Right cardiac atrium (tissue), 5 donors: ENCODE results near the gene CBLN3. TPM values are rescaled to one million over a fixed set of nuclear protein-coding genes. Genes with fewer than 3 reads are reported as not detected.
A peak's percentile ranks its signal among the peaks of the same experiment; 100 is the strongest.
"Not testable (repeated sequence)": the region's sequence is repeated elsewhere in the genome, so short reads cannot be mapped to it uniquely, and the experiment has no call there.

Experiments used
- ATAC-seq, 2 donors: fragments of 200-7000 bp; cut with Tn5 transposase; one replicate each; pipeline versions ENCODE4 v1.8.0 to v1.9.1; 2020; ENCODE audit warnings: moderate library complexity in 2 of 2, mild to moderate bottlenecking in 1 of 2
- DNase-seq, 3 donors: peaks; one replicate each; pipeline ENCODE4 v3.0.0-alpha.2; 2020
- H3K27ac ChIP-seq: one replicate; pipeline ENCODE4 v1.5.1; 2013; ENCODE audit warnings: mild to moderate bottlenecking, low read length, control low read depth, moderate library complexity
- H3K27me3 ChIP-seq: one replicate; pipeline ENCODE4 v1.6.1; 2013; ENCODE audit not compliant: control insufficient read depth, insufficient read depth
- H3K4me1 ChIP-seq: one replicate; pipeline ENCODE4 v1.6.1; 2013; ENCODE audit warnings: low read length; ENCODE audit not compliant: control insufficient read depth, insufficient read depth
- H3K4me3 ChIP-seq: one replicate; pipeline ENCODE4 v1.5.1; 2013; ENCODE audit warnings: low read length, control low read depth
- H3K9me3 ChIP-seq: one replicate; pipeline ENCODE4 v1.6.1; 2013; ENCODE audit warnings: low read length; ENCODE audit not compliant: control insufficient read depth
- WGBS: extraction: QIAGEN DNeasy Blood & Tissue Kit; methylation state at CpG from one replicate; pipeline ENCODE4 v1.1.7; 2013; 5-methylcytosine and 5-hydroxymethylcytosine counted together
- intact Hi-C, 4 donors: fragments of 100-400 bp; cut with DNase I; formaldehyde crosslinking; loops; one replicate each; pipeline versions ENCODE4 v1.11.0 to v1.14.0; 2022 to 2023
- polyA plus RNA-seq: library from polyadenylated mRNA; stranded (reverse); fragments of 200-250 nt; gene quantifications from one replicate; pipeline ENCODE4 v1.2.3, GENCODE V29; 2013
- total RNA-seq, 4 donors: library from RNA; stranded (reverse); fragmentation: NEBNext Ultra II Directional; extraction: Animal tissue kit (Norgen Biotek cat#: 25700); gene quantifications; one replicate each; pipeline ENCODE4 v1.2.1, GENCODE V29; 2021
- donor health status: healthy with polysubstance abuse.
- donor health status: DM: no; HTN: yes; CAD: no.
- donor health status: DM: no; HTN: no; CAD: no.
- donor health status: DM: no; HTN: yes; CAD: no; lungs with severe emphysema.
- donor health status: DM: yes; HTN: yes; CAD: no.

Gene CBLN3
- total and polyA plus RNA-seq, 5 donors, result 1.3 to 3.1 (median 2.5) TPM

- no peaks in the 10 kb centered on the region for H3K4me1 ChIP-seq
- ATAC-seq (peak; percentile 71 to 72), DNase-seq (no peak)
- peak overlapping the region; percentile 28 for H3K27ac ChIP-seq
- WGBS, result 44% methylated on average over 11 of the region's 11 CpGs
- intact Hi-C loops, result no loop called here
- H3K4me3 ChIP-seq, result no peak overlapping the region
- no peaks in the 10 kb centered on the region for H3K9me3 ChIP-seq
- no peaks in the 10 kb centered on the region for H3K27me3 ChIP-seq
Measured at GRCh38 chr14:24389226-24389848, 40.1 kb downstream of the CBLN3 start.

GRCh38 chr14:24388474-24389179, 40.8 kb downstream of the CBLN3 start:
- Histone ChIP-seq H3K4me3 (no peak overlapping the region), H3K9me3 (no peaks in the 10 kb centered on the region), H3K4me1 (no peaks in the 10 kb centered on the region), H3K27me3 (no peaks in the 10 kb centered on the region), H3K27ac (peak overlapping the region; percentile 28)
- DNase-seq (no peak), ATAC-seq (peak; percentile 45 to 64)
- intact Hi-C loops, result no loop called here
- 46% methylated on average over 2 of the region's 2 CpGs for WGBS

GRCh38 chr14:24387579-24387978, 41.9 kb downstream of the CBLN3 start:
- intact Hi-C loops, H3K27me3 ChIP-seq: not testable (repeated sequence)
- 89% methylated on average over 5 of the region's 5 CpGs for WGBS

DNA sequence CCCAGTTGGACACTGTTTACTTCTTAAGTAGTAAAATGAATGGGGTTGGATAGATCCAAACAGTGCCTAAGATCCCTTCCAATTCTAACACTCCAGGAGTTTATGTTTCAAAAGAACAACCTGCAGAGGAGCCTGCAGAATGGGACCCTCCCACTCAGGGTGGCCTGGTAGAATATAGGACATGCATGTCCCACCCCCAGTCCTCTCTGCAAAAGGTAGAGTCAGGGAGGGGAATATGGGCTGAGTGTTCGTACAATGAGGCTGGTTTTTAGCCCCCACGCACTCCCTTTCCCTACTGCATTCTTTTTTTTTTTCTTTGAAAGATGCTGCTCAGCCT, 42.5 kb downstream of the CBLN3 start:
- no peaks in the 10 kb centered on the region for H3K27me3 ChIP-seq
- no peak overlapping the region for H3K4me3 ChIP-seq
- 86% methylated on average over 2 of the region's 2 CpGs for WGBS
- H3K4me1 ChIP-seq, result no peaks in the 10 kb centered on the region
- H3K9me3 ChIP-seq, result no peaks in the 10 kb centered on the region
- no peak for ATAC-seq
- no peak for DNase-seq
- intact Hi-C loops, result no loop called here
- no peak overlapping the region for H3K27ac ChIP-seq

More at GRCh38 chr14:24387579-24387978, 41.9 kb downstream of the CBLN3 start:
- H3K4me1 ChIP-seq, ATAC-seq, H3K4me3 ChIP-seq, DNase-seq, H3K9me3 ChIP-seq, H3K27ac ChIP-seq: not testable (repeated sequence)

- DNase-seq (no peak), ATAC-seq (no peak)
- no peak overlapping the region for H3K4me3 ChIP-seq
- no peaks in the 10 kb centered on the region for H3K4me1 ChIP-seq
- no peak overlapping the region for H3K27ac ChIP-seq
- H3K9me3 ChIP-seq, result no peaks in the 10 kb centered on the region
- no peaks in the 10 kb centered on the region for H3K27me3 ChIP-seq
- intact Hi-C loops, result no loop called here
- WGBS, result 84% methylated on average over 4 of the region's 4 CpGs
Measured at GRCh38 chr14:24385524-24385923, 43.9 kb downstream of the CBLN3 start.

- Histone ChIP-seq H3K4me3 (no peak overlapping the region), H3K27me3 (no peaks in the 10 kb centered on the region), H3K4me1 (no peaks in the 10 kb centered on the region), H3K9me3 (no peaks in the 10 kb centered on the region), H3K27ac (no peak overlapping the region)
- ATAC-seq (no peak), DNase-seq (no peak)
- intact Hi-C loops, result no loop called here
- 88% methylated on average over 4 of the region's 4 CpGs for WGBS
Measured at GRCh38 chr14:24384169-24384568, 45.3 kb downstream of the CBLN3 start.

GRCh38 chr14:24382064-24382371, 47.5 kb downstream of the CBLN3 start:
- no peaks in the 10 kb centered on the region for H3K4me1 ChIP-seq
- no peaks in the 10 kb centered on the region for H3K27me3 ChIP-seq
- peak in 1 of 2 donors; percentile 40 for ATAC-seq
- 50% methylated on average over 4 of the region's 4 CpGs for WGBS
- peak in 1 of 3 donors; percentile 63 for DNase-seq
- H3K27ac ChIP-seq, result no peak overlapping the region
- H3K4me3 ChIP-seq, result no peak overlapping the region
- no peaks in the 10 kb centered on the region for H3K9me3 ChIP-seq
- intact Hi-C loops, result no loop called here

GRCh38 chr14:24381363-24382063, 48.0 kb downstream of the CBLN3 start:
- no peak for ATAC-seq
- no peak overlapping the region for H3K27ac ChIP-seq
- H3K9me3 ChIP-seq, result no peaks in the 10 kb centered on the region
- WGBS, result 78% methylated on average over 8 of the region's 8 CpGs
- no peaks in the 10 kb centered on the region for H3K27me3 ChIP-seq
- peaks cover 1% of the 10 kb centered on the region for H3K4me1 ChIP-seq
- no peak overlapping the region for H3K4me3 ChIP-seq
- no peak for DNase-seq
- intact Hi-C loops, result no loop called here

DNA sequence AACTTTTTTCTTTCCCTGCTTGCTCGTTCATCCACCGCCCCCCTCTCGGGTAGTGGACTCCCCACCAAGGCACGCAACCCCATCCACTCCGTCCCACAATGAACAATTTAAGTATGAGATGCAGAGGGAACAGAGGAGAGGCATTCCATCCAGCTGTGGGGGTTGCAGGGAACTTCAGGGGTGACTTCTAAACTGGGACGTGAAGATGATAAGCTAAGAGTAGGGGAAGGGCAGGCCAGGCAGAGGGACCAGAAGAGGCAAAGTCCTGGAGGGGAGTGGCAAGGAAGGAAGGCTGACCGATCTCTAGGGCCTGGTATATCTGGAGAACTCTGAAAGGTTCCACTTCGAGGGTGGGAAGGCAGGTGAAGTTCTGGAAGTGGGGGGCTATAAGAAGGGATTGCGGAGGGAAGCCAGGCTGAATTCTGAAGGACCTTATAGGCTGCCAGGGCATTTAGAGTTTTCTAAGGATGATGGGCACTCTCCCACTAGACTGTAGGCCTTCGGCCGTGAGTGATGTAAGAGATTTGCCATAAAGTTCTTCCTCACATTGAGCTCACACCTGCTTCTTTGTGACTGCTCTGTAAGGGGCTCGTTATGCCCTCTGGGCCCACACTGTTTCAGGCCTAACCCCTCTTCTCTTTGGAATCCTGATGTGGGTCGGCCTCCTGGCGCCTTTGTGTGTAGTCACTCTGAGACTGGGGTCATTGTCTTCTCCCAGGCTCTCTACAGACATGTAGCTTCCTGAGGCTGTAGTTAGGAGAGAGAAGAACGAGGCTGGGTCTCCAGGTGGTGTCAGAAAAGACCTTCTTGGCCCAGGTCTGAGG, 49.3 kb downstream of the CBLN3 start:
- no peaks in the 10 kb centered on the region for H3K9me3 ChIP-seq
- intact Hi-C loops, result no loop called here
- no peak for ATAC-seq

DNA sequence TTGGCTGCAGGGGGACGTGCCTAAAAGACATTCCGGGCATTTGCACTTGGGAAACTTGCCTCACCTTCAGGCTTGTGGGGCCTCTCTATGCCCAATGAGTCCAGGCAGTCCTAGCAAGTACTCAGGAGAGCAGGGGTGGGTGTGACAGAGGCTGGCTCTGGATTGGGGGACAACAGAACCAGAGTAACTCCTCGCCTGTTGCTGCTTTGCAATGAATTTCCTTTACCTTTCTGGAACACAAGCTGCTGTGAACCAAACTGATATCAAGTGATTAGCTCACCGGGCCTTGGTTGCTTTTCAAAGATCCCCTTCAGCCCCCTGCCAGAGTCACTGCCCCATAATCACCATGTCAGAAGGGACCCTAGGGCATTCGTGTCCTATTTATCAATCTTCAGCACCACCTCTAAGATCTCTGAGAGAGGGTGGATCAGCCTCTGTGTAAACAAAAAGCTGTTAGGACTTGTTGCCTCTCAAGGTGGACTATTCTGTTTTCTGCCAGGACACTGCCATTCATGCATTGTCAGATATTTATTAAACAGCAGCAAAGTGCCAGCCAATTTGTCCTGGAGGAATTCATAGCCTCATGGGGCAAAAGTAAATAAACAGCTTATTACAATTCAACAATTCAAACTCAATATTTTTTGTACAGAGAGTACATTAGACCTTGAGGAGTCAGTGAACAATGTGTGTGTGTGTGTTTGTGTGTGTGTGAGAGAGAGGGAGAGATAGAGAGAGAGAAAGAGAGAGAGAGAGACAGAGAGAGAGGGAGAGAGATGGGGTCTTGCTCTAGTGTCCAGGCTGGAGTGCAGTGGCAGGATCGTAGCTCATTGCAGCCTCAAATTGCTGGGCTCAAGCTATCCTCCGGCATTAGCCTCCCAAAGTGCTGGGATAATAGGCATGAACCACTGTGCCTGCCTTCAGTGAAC, 50.2 kb downstream of the CBLN3 start:
- Histone ChIP-seq H3K27me3 (no peaks in the 10 kb centered on the region), H3K4me1 (peaks cover 5% of the 10 kb centered on the region), H3K27ac (no peak overlapping the region), H3K4me3 (no peak overlapping the region), H3K9me3 (no peaks in the 10 kb centered on the region)
- DNase-seq, result no peak
- WGBS, result 77% methylated on average over 7 of the region's 7 CpGs
- ATAC-seq, result no peak
- intact Hi-C loops, result no loop called here

More for the DNA sequence above, 49.3 kb downstream of the CBLN3 start:
- no peaks in the 10 kb centered on the region for H3K27me3 ChIP-seq
- 80% methylated on average over 15 of the region's 15 CpGs for WGBS
- no peak overlapping the region for H3K4me3 ChIP-seq
- H3K4me1 ChIP-seq, result peaks cover 5% of the 10 kb centered on the region
- H3K27ac ChIP-seq, result no peak overlapping the region
- DNase-seq, result no peak
